SK-N-SH treated with all-trans-retinoic acid at 6 μM for 48 hours (cell line): ENCODE measurements around the gene WDR7.

Source experiments
- BACH2 ChIP-seq: fragments of 250-450 bp; sonication (Bioruptor Pico); IDR thresholded peaks from 2 replicates; pipeline ENCODE4 v1.9.0; 2021; ENCODE audit warnings: mild to moderate bottlenecking, borderline replicate concordance
- OSR1 ChIP-seq: fragments of 250-450 bp; sonication (Bioruptor Pico); IDR thresholded peaks from 2 replicates; pipeline ENCODE4 v1.8.0; 2022; ENCODE audit warnings: moderate library complexity, mild to moderate bottlenecking, inconsistent platforms
- PATZ1 ChIP-seq: fragments of 250-450 bp; sonication (Bioruptor Pico); IDR thresholded peaks from 2 replicates; pipeline ENCODE4 v1.8.0; 2020; ENCODE audit warnings: mild to moderate bottlenecking, moderate library complexity, borderline replicate concordance

- no peak for TF ChIP-seq BACH2
- TF ChIP-seq PATZ1 (CRISPR knock-in tag): no peak
- no peak for TF ChIP-seq OSR1 (CRISPR knock-in tag)
Measured at GRCh38 chr18:57038395-57038794, 387.2 kb downstream of the WDR7 start.
